ENCODE results near the gene COL17A1.

COL17A1 gene

DNA sequence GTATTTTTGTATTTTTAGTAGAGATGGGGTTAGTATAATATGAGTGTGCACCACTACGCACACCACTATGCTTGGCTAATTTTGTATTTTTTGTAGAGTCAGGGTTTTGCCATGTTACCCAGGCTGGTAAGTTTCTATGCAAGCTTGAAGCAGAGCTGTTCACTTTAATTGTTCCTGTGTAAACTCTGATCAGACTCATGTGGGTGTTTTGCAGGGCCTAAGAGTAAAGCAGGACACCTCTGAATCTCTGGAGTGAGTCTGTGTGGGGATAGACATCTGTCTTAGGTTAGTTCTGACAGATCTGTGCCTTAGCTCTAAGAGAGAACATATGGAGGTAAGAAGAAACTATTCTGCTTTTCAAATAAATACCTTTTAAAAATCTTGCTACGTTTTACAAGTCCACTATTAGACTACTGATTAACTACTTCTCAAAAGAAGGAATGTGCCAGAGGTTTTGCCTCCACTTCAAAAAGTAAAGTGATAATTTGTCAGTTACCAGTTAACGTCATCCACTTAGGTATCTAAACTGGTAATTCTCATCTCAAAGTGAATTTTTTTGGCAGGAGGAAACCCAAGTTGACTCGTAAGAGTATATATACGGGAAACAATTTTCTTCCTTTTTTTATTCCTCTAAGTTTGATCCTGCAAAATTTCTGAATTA is 1.1 kb downstream of the COL17A1 start:
- no peak overlapping the region for H3K4me3 ChIP-seq (ENCODE audit: low read depth, low read length)
- TF ChIP-seq, protein P1, sequence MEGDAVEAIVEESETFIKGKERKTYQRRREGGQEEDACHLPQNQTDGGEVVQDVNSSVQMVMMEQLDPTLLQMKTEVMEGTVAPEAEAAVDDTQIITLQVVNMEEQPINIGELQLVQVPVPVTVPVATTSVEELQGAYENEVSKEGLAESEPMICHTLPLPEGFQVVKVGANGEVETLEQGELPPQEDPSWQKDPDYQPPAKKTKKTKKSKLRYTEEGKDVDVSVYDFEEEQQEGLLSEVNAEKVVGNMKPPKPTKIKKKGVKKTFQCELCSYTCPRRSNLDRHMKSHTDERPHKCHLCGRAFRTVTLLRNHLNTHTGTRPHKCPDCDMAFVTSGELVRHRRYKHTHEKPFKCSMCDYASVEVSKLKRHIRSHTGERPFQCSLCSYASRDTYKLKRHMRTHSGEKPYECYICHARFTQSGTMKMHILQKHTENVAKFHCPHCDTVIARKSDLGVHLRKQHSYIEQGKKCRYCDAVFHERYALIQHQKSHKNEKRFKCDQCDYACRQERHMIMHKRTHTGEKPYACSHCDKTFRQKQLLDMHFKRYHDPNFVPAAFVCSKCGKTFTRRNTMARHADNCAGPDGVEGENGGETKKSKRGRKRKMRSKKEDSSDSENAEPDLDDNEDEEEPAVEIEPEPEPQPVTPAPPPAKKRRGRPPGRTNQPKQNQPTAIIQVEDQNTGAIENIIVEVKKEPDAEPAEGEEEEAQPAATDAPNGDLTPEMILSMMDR (IDR thresholded peaks at IDR 0.05; ENCODE audit: borderline replicate concordance, insufficient read depth, low read depth, low read length) = no peak

DNA sequence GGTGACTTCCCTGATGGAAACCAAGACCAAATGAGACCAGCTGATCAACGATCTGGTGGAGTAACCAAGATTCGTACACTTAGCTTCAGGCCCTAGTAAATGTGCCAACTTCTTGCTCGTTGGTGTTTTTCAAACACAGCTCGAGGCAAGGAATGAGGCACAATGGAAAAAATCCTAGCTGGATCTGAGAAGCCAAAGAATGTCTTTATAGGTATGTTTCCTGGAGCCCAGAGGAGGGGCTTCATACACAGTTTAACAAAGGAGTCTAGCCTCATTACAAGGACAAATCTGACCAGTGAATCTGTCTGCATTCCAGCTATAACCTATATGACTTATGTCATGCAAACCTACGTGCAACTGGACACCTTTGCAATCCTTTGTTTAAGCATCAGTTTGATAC is 3.7 kb downstream of the COL17A1 start:
- TF ChIP-seq, protein P1 (IDR thresholded peaks at IDR 0.05; ENCODE audit: borderline replicate concordance, insufficient read depth, low read depth, low read length) = no peak

DNA sequence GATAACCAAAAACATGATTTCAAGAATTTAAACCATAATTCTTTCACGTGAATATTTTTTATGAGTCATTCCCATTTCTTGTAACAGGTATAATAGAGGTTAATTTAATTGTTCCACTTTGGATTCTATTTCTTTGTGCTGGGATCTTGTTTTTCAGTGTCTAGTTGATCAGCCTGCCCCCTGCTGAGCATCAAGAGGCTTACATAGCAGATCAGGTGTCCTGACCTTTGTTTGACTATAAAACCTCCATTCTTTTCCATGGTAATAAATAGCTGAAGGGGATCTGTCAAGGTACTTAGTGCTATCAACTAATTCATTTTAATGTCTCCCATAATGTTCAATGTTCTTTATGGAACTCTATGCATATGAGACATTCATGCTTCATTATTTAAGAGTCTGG is 4.9 kb downstream of the COL17A1 start:
- TF ChIP-seq, protein P1 (IDR thresholded peaks at IDR 0.05; ENCODE audit: borderline replicate concordance, insufficient read depth, low read depth, low read length) = peak; percentile 45; the same call in 1 of the 2 replicates

More for the DNA sequence above, 3.7 kb downstream of the COL17A1 start:
- no peak overlapping the region for H3K4me3 ChIP-seq (ENCODE audit: low read depth, low read length)

DNA sequence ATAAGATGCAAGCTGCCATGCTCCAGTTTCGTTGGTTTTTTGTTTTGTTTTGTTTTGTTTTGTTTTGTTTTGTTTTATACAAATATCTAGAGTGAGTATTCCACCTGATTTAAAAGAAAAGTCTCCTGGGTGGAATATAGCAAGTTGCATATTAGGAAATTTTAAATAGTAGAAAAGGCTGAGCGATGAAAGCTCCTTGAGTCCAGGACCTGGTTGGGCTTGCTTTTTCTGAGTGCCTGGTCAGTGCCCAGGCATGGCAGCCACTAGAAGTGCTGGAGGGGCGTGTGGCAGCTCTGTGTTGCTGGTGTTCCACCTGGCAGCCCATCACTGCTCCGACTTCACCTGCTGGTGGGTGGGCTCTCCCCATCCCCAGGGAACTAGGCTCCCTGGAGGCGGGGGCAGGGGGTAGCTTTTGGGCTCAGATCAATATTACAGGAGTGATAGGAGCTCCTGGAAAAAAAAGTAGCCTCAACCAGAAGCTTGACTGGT is 8.0 kb downstream of the COL17A1 start:
- TF ChIP-seq, protein P1 (IDR thresholded peaks at IDR 0.05; ENCODE audit: borderline replicate concordance, insufficient read depth, low read depth, low read length) = no peak
- H3K4me3 ChIP-seq (ENCODE audit: low read depth, low read length) = no peak overlapping the region

More for the DNA sequence above, 4.9 kb downstream of the COL17A1 start:
- H3K4me3 ChIP-seq (ENCODE audit: low read depth, low read length) = no peak overlapping the region

DNA sequence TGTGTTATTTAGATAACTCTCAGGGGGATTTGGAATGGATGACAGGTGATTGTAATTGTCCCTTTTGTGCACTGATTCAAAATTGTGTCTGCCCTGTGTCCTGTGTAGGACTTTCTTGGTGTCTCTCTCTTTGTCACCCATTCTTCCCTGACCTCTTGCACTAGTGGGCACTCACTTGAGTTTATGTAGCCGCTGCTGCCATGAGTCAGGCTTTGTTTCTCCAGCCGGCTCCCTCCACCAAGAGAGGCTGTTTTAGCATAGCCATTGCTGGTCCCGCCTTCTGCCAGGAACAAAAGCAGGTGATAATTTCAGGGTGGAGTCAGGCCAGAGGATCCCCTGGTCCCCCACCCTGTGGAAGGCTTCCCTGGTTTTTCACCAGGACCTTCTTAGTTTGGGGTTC is 8.4 kb downstream of the COL17A1 start:
- TF ChIP-seq, protein P1 (IDR thresholded peaks at IDR 0.05; ENCODE audit: borderline replicate concordance, insufficient read depth, low read depth, low read length) = no peak
- no peak overlapping the region for H3K4me3 ChIP-seq (ENCODE audit: low read depth, low read length)

DNA sequence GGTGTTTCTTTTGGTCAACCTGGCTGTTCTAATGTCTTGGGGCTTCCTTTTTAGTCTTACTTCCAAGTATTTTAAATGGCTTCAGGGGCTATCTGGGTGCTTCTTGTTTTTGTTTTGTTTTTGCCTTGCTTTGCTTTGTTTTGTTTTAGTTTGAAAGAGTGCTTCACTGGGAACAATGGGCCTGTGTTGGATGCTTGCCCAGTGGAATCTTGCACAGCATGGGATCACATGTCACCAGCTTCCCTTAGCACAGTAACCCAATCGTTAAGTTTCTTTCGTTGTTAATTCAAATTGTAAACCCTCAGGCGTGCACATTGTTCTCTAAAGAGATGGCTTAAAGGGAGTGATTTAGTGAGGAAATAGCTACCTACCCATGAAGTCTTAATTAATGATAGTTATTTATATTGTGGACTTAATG is 8.9 kb downstream of the COL17A1 start:
- TF ChIP-seq, protein P1 (IDR thresholded peaks at IDR 0.05; ENCODE audit: borderline replicate concordance, insufficient read depth, low read depth, low read length) = no peak
- no peak overlapping the region for H3K4me3 ChIP-seq (ENCODE audit: low read depth, low read length)

DNA sequence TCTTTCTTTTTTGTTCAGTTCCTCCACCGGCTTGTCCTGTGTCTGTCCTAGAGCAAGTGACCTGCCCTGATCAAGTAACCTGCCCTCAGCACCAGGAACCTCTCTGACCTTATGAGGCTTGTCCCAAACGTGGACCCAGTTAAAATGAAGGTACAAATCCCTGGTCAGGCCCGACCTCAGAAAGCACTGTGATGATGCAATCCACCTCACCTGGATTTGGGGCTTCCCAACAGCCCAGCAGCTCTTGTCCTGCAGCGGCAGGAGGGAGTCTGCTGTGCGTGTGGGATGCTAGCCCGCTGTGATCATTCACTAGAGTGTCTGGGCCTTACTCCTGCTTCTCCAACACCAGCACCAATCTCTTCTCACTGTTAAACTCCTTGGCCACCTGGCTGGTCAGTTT is 11.2 kb downstream of the COL17A1 start:
- TF ChIP-seq, protein P1 (IDR thresholded peaks at IDR 0.05; ENCODE audit: borderline replicate concordance, insufficient read depth, low read depth, low read length) = no peak
- H3K4me3 ChIP-seq (ENCODE audit: low read depth, low read length) = no peak overlapping the region

Data from GM12875 (cell line).